Fibroblast of skin of back (primary cell): ENCODE data around the gene GRB7.

Experiments used
- DNase-seq: peaks from one replicate; pipeline ENCODE4 v3.0.0-alpha.2; 2013

GRB7 gene

DNA sequence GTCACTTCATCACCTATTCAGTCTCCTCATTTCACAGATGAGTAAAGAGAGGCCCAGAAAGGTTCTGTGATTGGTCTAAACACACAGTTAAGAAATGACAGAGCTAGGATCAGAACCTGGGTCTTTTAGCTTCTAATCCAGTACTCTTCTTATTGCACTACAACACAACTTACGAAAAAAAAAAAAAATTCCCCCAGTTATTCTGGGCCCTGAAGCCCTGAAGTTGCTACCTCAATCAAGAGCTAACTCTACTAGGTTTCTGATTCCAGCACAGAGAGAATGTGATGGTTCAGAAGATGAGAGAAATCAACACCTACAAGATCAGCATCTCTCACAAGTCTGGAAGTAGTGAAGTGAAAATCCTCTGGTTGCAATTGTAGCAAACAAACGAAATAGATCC, 37.3 kb downstream of the GRB7 start:
- no peak for DNase-seq

DNA sequence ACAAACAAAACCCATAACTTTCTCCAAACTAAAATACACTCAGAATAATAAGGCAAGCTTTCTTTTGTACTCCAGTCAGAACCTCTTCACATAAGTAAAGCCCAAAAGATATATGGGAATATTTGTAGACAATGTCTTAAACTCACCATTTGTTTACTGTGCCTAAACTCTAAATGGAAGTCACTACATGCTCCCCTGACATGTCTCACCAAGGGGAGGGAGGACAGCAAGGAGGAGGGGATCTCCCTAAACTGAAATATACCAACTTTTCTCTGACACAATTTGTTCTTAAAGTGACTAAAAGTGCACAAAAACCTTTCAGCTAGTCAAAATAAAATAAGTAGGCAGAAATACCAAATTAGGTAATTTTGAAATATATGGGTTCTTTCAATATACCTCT, 38.5 kb downstream of the GRB7 start:
- DNase-seq = no peak

- DNase-seq = no peak
Measured at GRCh38 chr17:39777534-39778365, 40.0 kb downstream of the GRB7 start.

DNA sequence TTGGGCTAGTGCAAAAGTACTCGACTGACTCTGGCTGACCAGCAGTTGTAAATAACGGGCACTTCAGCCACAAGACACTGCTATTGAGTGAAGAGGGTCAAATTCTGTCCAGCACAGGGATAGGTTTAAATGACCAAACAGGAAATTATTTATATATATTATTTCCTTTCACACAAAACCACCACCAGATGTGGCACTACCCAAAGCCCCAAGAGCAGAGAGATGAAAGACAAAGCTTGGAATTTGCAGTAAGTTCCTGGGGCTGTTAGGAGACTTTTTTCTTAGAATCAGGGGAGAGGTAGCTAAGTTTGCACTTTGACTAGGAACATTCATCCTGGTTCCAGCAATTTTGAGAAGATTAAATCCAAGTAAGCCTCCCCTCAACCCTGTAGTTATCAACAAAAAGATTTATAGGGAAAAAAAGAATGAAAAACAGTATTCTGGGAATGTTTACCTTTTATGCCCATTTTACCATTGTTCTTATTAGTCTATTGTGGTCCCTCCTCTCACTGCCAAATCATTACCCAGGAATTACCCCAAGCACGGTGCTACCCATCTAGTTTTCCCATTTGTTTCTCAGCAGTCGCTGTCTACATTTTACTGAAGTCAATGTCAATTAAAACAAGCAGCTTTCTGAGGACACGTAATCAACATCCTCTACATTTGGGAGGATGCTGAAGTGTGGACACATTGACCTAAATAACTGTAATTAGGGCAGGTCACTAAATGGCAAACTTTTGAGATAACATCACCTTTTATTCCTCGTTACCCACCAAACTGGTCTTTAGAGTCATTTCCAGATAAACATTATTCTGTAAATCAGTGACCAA, 43.5 kb downstream of the GRB7 start:
- DNase-seq = no peak

- DNase-seq = no peak
Measured at GRCh38 chr17:39781861-39782213, 44.1 kb downstream of the GRB7 start.

DNA sequence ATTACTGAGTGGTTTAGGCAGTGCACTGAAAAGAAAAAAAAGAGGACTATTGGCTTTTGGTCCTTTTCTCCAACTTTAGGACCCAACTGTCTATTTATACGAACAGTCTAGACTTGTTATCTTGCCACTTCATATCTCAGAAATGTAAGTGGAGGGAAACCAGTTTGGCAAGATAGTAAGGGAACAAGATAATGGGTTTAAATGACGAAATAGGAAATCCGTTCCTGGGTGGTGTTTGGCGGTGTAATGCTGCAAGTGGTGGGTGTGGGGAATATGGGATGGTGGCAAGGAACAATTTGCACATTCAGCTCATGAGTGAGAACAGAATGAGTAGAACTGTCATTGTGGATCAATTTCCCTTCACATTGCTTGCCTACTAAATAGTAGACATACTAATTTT, 44.7 kb downstream of the GRB7 start:
- DNase-seq = peak; percentile 7

- DNase-seq = no peak
Measured at GRCh38 chr17:39782980-39783379, 45.2 kb downstream of the GRB7 start.

DNA sequence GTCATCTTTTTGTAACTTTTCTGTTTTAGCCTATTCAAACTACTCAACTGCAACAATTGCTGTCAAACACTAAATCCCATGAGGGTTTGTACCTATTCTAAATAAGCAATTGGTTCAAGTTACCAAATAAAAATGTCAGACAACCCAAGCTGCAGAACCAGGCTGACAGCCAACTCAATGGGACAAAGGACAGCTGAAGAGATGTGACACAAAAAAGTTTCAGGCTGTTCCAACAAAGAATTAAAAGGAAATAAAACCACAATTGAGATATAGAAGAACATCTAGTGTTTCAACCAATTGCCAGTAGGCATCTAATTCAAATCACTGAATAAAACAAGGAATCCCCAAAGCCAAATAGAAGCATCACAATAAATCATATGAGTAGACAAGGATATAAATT, 49.3 kb downstream of the GRB7 start:
- DNase-seq = no peak

- no peak for DNase-seq
Measured at GRCh38 chr17:39787743-39788484, 50.2 kb downstream of the GRB7 start.

- DNase-seq = no peak
Measured at GRCh38 chr17:39791111-39791992, 53.6 kb downstream of the GRB7 start.

DNA sequence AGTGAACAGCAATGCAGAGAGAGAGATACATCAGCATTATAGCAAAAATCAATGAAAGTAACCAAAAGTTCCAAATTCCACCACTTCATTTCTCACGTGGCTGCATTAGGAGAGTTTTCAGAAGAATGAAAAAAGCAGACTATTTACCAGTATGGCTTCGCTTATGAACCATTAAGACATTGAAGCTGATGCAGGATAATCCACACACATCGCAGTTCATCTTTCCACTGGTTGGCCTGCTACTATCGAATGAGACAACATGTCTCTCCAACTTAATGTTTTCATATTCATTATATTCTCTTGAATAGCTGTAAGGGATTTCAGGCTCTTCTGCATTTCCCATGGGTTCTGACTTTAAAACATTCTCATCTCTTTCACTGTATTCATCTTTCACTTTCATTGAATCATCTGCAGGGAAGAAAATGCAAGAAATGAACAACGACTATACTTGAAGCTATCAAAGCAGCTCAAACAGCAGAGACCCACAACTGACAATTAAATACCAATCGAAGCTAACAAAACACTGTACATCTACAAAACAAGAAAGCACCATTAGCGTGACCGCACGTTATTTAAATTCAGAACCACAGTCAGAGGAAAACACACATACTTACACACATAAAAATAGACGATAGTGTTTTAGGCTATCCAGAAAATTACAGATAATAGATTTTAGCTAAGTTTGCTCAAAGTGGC, 54.9 kb downstream of the GRB7 start:
- DNase-seq = no peak

DNA sequence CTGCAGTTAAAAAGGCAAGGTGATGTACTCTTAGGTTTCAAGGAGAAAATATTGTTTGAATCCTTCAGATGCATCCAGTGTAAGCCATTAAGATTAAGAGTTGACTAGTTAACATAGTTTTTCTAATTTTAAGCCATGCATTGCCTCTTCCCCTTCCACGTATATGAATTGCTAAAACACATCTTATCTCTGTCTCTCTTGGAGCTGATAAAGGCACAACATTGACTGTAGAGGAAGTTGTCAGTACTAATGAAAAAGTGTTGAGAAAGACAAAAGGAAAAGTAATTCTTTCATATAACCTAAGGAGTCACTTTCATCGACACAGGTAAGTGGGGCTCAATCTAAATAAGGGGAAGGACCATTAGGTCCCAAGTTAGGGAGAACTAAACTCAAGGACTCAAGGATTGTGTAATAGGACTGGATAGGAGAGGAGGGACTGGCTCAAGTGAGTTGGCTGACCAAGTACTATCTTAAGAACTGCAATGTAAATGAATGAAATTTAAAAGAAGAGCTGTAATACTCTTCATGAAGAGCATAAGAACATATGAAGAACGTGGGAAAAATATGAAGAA, 55.6 kb downstream of the GRB7 start:
- no peak for DNase-seq

DNA sequence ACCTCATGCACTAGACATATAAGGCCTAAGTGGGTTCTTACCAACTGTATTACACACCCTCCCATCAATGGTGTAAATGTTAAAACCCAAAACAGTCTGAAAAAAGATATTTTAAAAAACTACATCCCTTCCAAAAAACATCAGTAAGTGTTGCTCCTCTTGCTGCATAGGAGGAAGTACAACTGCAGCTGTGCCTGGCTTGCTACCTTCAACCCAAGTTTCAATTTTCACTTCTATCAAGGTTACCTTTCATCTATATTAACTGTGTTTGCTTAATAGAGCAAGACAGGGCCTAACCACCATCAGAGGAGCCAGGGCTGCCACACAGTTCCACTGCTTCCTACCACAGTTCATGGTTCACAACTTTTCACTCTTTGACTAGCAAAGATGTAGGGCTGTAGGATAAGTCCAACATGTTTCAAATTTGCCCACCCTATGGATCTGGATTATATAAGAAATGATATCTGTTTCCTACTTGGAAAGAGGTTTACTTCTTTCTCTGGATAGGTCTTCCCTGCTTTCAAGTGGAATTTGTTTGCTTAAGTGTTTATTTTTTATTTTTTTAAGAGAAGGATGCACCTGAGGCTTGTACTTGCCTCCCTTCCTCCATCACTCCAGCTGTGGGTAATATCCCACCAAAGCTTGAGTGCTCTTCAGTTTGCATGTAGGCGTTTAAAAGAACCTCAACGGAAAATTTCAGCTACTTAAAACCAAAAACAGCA, 56.7 kb downstream of the GRB7 start:
- no peak for DNase-seq
